Kidney capillary endothelial cell (primary cell): ENCODE data around the gene TMEM179.
"Not testable (repeated sequence)": the region's sequence is repeated elsewhere in the genome, so short reads cannot be mapped to it uniquely, and the experiment has no call there.

ENCODE experiments used
- DNase-seq: peaks from one replicate; pipeline ENCODE4 v3.0.0-alpha.2; 2018; ENCODE audit warnings: low spot score

Gene TMEM179

DNA sequence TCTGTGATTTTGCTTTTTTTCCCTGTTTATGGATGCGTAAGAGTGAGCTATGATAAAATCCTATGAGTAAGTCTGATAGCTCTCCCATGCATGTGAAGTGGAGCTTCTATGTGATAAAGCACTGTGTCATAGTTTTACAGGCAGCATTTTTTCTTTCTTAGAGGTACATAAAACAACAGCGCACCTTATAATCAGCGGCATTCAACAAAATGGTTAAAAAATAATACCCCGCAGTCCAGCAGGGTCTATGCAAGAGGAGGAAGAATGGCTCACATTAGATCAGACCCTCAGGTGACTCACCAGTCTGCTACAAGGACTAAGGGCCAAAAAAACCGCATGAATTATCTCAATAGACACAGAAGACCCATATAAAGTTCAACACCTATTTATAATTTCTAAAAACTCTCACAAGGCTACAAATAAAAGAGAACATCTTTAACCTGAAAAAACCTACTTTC is 33.0 kb upstream of the TMEM179 start:
- DNase-seq: no peak

DNA sequence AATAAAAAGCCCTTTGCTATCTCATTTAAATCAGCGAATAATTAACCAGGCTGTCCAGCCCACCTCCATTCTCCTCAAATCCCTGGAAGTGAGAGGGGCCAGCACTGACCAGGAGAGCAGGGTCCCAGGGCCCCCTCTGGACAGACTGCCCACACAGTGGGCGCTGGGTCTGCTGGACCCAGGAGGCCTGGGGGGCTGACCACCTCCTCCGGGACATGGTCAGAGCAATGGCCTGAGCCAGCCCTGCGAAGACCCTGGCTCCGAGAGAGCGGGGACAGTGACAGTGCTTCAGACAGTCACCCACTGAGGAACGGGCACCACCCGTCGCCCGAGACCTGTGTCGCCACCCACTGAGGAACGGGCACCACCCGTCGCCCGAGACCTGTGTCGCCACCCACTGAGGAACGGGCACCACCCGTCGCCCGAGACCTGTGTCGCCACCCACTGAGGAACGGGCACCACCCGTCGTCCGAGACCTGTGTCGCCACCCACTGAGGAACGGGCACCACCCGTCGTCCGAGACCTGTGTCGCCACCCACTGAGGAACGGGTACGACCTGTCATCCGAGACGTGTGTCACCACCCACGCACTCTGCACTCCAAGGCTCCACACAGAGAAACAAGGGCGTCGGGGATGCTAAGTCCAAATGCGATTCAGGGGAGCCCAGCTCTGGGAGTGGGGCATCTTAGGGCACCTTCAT is 32.4 kb upstream of the TMEM179 start:
- not testable (repeated sequence) for DNase-seq

DNA sequence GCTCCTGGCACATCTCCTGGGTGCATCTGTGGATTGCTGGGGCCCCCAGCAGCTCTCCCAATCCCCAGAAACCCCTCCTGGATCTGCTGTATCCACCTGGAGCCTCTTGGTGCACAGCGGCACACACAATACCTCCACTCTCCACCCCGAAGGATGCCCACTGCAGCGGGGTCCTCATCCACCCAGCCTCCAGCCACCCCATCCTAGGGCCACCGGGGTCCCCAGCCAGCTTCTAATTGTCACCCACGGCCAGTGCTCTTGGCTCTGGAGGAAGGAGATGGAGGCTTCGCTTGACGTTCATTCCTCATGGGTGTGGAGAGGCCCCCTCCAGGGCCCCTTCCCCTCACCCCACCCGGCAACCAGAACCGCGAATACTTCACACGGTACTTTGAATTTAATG is 31.6 kb upstream of the TMEM179 start:
- DNase-seq: no peak

DNA sequence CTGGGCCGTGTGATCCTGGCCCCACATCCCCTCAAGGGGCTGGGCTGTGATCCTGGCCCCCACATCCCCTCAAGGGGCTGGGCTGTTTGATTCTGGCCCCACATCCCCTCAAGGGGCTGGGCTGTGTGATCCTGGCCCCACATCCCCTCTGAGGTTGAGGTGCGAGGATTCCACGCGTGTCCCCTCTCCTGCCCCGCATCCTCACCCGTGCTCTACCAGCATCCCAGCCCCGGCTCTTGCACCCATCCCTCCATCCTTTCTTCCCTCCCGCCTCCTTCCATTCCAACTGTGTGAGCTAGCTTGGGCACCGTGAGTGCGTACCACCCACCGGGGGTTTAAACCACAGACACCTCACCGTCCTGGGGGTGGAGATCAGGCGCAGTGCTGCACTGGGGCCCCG is 31.1 kb upstream of the TMEM179 start:
- DNase-seq: no peak

DNA sequence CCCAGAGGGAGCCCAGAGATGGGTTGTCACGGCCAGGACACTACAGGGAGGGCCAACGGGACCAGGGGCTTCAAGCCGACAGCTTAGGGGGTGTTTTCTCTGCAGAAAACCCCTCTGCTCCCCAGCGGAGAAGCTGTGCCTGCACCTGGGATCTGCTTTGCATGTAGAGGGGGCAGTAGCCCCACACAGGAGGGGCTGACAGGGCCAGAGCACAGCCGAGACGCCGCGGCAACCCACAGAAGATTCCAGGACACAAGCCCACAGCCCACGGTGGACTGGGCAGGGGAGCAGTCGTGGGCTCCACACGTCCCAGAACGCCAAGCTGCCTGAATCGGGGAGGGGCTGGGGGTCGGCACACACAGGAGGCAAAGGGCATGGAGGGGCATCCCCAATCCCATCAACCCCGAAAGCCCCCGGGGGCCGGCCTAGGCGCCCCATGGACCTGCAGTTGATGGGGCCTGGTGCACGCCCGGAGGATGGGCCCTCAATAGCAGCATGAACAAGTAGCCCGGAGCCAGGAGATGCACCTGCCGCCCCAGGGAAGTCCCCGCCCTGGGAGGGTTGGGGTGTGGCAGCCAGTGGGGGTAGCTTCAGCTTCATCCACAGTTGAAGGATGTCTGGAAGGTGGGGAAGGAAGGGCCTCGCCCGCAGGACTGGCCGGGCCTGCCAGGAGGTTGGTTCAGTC is 30.5 kb upstream of the TMEM179 start:
- no peak for DNase-seq

DNA sequence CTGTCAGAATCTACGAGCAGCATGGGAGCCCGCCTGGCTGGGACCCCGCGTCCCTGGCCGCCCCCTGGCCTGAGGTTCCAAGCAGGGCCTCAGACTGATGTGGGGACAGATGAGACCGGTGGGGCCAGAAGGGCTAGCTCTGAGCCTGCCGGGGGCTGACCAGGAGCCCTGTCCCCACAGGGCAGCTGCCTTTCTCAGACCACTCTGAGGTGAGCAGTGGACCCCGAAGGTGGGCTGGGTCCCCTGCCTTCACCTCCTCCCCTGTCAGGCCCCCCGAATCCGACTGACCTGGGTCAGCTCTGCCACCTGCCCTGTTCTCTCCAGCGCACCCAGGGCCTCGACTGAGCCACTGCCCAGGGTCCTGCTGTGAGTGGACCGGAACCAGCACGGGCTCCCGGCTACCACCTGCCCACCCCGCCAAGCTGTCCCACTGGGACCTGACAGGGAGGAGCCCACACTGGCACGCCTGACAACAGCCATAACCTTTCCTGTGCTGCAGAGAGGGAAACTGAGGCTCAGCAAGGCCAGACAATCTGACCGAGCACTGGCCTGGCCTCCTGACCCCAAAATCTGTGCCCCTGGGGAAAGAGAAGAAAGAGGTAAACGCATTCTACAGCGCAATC is 29.7 kb upstream of the TMEM179 start:
- no peak for DNase-seq

DNA sequence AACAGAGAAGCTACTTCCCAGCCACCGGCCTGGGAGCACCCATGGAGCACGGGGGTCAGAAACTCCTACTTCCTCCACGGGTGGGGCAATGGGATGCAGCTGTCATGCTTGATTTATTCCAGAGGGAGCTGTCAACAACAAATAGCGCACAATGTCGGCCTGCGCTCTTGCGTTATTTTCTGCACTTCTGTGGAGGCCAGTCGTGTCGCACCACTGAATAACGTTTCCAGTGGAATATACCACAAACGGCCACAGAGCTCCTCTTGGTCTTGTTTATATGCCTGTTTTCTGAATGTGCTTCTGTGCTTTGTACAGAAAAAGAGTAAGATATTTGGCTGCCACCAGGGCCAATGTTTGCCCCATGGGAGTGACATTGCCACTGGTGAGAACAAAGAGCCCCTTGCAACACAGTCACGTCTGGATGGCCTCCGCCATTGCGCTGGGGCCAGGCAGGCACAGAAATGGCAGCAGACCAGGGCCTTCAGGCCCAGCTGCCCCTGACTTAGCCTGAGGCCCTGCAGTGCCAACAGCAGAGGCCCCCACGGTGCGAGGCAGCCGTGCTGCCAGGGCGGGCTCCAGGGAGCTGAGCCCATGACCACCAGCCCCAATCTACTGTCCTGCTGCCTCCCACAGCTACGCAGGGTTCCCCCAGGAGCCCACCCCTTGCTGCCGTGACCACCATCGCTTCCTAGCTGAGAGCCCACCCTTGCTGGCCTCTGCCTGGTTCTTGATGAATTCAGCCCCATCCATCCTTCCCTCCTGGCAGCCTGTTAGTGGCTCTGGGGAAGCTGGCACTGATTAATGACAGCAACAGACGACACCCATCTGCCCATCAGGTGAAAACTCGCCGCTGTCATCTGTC is 28.9 kb upstream of the TMEM179 start:
- DNase-seq: no peak

DNA sequence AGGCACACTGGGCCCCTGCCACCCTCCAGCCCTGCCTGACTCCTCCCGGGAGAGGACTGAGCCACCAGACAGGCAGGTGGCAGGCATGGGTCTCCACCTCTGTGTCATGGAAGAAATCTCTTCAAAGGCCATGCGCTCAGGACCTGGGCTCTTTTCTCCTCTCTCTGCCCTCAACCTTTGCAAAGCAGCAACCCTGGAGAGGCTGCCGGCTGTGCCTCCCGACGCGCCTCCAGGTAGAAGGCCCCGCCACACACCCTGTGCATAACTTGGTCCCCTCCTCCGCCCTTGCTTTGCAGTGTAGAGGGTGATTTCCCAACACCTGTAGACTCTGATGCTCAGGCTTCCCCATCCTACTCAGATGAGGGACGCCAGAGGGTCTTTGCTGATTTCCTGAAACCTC is 28.2 kb upstream of the TMEM179 start:
- no peak for DNase-seq

DNA sequence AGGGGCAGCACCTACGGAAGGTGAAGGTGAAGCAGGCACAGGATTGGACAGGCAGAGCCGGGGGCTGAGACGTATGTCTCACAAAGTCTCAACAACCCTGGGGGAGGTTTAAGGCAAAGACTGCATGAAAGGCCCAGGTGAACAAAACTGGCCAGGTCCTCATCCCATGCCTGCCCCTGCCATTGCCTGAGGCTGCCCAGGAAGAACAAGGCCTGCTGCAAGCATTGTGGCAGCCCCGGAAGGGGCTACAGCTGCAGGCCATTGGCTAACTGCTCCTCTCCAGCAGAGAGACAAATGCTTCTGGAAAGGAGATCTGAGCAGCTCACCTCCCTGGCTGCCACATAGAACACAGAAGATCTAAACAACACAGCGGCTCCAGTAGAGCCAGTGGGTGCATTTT is 20.4 kb upstream of the TMEM179 start:
- DNase-seq: no peak

DNA sequence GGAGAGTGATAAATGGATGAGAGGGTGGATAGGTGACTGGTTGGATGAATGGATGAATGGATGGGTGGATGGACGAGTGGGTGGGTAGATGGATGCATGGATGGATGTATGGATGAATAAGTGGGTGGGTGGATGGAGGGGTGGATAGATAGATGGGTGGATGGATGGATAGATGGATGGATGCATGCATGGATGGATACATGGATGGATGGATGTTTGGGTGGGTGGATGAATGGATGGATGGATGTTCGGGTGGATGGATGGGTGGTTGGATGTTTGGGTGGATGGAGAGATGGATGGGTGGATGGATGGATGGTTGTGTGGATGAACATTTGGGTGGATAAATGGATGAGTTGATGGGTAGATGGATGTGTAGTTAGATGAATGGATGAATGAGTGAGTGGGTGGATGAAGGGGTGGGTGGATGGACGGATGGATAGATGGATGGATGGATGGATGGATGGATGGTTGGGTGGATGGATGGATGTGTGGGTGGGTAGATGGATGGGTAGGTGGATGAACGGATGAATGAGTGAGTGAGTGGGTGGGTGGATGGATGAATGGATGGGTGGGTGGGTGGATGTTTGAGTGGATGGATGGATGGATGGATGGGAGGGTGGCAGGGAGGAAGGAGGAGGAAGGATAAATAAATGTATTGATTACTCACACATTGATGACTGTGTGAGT is 9.7 kb upstream of the TMEM179 start:
- DNase-seq: no peak

DNA sequence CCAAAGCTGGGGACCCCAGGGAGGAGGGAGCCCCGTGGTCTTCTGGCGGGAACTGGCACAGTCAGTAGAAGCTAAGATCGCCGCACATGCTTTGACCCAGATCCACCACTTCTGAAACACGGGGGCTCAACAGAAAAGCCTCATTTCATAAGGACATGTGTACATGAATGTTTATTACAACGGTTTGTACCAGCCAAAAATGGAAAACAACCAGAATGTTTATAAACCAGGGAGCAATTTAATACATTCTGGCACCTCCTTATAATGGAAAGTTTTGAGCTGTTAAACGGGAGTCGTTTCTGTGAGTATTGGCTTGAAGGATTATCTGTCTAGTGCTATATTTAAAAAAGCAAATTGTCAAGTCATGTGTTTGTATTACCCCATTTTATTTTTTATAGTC is 7.3 kb upstream of the TMEM179 start:
- DNase-seq: no peak

DNA sequence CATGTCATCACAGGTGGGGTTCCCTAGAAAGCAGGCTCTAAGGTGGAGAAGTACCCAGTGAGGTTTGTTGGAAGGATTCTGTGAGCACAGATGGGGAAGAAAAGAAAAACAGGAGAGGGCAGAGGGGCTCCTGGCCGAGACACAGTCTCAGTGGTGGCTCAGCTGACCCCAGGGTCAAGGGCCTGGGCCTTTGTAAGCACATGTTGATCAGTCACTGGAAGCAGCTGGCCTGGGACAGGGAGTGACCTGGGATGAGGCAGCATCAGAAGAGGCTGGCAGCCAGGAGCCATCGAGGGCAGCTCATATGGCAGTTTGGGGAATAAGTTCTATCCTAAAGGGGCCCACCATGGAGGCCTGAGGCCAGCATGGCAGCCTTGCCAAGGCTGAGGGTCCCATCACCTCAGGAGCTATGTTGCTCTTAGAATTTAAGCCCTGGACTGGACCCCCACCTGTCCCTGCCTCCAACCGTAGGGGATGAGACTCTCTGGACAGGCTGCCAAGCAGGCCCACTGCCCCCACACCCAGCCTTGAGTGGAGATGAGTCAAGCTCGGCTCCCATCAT is 6.3 kb upstream of the TMEM179 start:
- DNase-seq: no peak

DNA sequence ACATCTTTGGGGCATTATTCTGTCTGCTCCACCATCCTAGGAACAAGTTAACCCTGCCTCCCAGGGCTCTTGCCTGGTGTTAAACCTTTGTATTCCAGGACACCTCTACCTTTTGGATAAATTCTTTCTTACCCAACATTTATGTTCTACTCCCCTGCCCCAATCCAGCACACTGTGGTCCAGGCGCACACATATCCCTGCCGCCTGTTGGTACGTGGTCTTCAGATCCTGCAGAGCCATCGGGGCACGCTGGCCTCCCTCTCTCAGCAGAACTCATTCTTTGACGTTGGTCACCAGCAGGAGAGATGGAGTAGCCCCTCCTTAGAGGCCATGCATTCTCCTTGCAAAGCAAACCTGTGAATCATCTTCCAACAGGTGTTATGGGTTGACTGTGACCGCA is 5.1 kb upstream of the TMEM179 start:
- no peak for DNase-seq

DNA sequence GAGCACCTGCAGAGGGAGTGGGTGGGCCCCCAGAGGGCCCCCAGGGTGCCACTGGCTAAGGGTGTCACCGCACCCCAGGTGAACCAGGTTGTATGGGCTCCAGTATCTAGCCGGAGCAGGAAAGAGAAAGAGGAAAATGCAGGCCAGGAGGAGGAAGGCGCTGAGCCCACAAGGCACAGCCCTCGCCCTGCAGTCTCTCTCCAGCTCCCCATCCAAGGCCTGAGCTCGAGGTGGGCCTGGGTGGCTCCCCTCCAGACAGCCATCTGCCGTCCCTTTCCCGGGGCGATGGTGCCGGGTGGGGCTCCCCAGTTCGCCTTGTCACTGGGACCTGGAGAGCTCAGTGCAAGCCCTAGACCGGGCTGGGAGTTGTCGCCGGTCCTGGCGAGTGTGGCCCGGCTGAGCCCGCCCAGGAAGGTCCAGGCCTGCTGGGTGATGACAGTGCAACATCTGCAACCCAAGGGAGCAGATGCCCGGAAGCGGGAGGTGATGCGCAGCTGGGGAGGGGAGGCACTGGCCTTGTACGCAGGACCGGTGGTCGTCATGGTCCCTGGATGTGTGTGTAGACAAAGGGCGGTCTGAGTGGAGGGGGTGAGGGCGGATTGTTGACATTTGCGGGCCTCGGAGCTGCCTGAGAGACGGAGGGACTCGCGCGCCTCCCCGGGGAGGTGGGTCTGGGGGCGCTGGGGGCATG is 716 bp downstream of the TMEM179 start:
- DNase-seq: no peak

DNA sequence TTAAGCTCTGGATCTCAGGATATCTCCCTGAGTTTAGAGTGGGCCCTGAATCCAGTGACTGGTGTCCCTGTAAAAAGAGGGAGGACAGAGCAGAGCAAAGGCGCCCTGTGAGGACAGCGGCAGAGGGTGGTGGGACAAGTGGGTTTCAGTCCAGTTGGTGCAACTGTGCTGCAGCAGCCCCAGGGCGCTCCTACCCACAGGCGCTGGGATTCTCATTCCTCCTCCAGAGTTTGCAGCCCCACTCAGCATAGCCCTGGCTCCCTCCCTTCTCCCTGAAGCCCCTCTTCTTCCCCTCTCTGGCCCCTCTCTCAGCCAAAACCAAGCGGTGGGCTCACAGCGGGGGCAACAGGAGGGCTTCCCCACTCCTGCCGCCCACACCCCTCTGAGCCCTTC is 1.6 kb downstream of the TMEM179 start:
- no peak for DNase-seq

DNA sequence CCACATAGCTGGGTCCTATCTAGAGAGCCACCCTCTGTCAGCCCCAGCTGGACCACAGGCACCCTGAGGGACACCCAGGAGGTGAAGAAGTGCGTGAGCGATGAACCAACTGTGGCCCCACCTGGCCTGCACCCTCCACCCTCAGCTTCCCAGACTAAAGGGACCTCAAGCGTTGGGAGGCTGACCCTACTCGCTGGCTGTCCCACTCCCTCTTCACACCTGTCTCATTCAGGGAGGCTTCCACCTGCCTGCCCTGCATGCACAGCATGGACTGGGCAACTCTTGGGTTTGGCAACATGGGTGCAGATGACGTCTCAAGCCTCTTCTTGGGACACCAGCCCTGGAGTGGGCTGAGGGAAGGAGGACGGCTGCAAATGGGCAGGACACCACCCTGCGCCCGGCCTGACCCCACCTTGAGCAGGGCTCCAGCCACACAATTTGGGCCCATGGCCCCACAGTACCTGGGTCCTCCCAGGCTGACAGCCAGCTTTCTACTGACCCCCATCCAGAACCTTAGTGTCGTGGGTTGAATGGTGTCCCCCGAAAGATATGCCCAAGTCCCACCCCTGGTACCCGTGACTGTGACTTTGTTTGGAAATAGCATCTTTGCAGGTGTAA is 2.1 kb downstream of the TMEM179 start:
- DNase-seq: no peak

DNA sequence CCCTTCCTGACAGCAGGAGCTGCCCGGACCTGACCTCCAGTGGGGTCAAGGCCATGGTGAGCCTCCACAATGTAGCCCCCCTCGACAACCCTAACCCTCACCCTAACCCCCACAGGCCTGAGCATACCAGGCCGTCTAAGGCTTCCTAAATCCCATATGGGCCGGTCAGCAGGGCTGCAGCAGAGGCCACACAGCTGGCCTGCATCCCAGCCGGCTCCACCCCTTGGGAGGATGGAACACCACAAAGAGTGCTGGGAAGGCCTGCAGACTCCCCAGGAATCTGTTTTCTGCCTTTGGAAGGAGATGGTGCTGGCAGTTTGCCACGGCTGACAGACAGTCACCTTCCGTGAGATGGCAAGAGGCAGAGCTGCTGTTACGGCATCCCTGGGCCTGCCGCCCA is 2.8 kb downstream of the TMEM179 start:
- DNase-seq: no peak

DNA sequence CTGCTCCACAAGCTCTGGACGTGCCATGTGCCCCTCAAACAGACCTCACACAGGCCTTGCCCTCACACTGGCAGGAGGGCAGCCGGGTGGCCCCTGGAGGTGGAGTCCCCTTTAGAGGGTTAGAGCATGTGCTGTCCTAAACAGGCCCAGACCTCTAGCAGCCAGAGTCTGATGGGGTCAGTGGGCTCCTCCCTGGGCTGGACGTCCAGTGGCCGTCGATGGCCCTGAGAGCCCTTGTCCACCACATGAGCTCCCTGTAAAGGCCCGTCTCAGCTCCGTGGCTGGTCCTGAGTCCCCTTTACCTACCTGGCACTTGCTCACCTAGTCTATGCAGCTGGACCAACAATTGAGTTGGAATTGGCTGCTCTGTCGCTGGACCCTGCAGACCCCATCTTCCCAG is 3.8 kb downstream of the TMEM179 start:
- no peak for DNase-seq

DNA sequence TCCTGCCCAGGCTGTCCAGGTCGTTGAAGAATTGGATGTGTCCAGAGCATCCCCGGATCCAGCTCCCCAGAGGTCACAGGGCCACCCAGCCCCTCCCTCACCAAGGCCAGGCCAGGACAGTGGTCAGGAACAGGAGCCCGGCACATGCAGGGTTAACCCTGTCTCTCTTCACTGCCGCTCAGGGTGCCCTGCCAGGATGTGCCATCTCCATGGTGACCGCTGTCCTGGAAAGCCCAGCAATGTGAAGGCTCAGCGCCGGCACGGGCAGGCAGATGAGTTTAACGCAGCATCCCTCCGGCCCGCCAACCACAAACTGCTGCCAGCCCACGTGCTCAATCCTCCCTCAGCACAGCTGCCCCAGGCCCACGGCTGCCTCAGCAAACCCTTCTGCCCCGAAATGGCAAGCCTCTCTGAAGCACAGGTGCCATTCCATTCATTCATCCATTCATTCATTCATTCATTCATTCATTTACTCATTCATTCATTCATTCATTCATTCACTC is 4.4 kb downstream of the TMEM179 start:
- DNase-seq: no peak

DNA sequence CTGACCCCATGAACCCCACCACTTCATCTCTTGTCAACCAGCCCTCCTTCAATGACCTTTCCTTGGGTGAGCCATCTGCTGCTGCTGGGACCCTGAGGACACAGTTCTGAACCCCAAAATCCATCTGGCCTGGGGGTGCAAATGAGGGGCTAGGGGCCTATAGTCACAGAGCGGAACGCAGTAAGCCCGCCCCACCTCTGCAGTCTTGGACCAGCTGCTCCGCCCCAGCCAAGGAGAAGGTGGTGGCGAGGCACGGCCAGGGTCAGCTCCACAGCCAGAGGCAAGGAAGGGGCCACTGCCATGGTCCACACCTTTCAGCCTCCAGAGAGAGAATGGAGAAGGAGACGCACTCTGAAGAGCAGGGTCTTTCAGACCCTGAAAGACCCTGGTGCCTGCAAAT is 5.1 kb downstream of the TMEM179 start:
- no peak for DNase-seq
